Common myeloid progenitor, CD34-positive (primary cell): Measurements from ENCODE around the gene PPP1R13B.

ENCODE experiments used
- CTCF ChIA-PET: fragments of 350-600 bp; sonication (Branson Sonifier 250); formaldehyde crosslinking; loops from one replicate; lab custom pipeline; 2021; ENCODE audit warnings: antibody characterized with exemption; lab: Charles Lee
- POLR2A ChIA-PET: fragments of 350-600 bp; sonication (Branson Sonifier 250); formaldehyde crosslinking; loops from one replicate; lab custom pipeline; 2021; ENCODE audit warnings: antibody characterized with exemption; lab: Charles Lee
- DNase-seq, 3 donors: peaks; one replicate each; pipeline versions ENCODE4 v3.0.0 to v3.0.0-alpha.2; 2013
- H3K27ac ChIP-seq, 2 experiments: 1 replicate in 1 of 2; 2 replicates in 1 of 2; pipeline ENCODE4 v1.7.0; 2013; ENCODE audit warnings: inconsistent platforms in 2 of 2, low read length in 2 of 2, mild to moderate bottlenecking in 2 of 2, low read depth in 1 of 2, moderate library complexity in 1 of 2; ENCODE audit not compliant: severe bottlenecking in 2 of 2, insufficient read depth in 1 of 2, poor library complexity in 1 of 2
- H3K27me3 ChIP-seq, 5 experiments: replicated peaks in 2 of 5; 1 replicate in 3 of 5; 2 replicates in 2 of 5; pipeline versions ENCODE4 v1.6.1 to v1.7.0; 2013; ENCODE audit warnings: low read length in 4 of 5, mild to moderate bottlenecking in 2 of 5, moderate library complexity in 2 of 5, inconsistent platforms in 1 of 5; ENCODE audit not compliant: insufficient read depth in 5 of 5, control insufficient read depth in 4 of 5
- H3K36me3 ChIP-seq, 4 experiments: 1 replicate in 2 of 4; 2 replicates in 2 of 4; pipeline versions ENCODE4 v1.6.1 to v1.7.0; 2013; ENCODE audit warnings: low read length in 3 of 4, control low read depth in 1 of 4, mild to moderate bottlenecking in 1 of 4; ENCODE audit not compliant: control insufficient read depth in 4 of 4, insufficient read depth in 4 of 4
- H3K4me1 ChIP-seq, 4 experiments: 1 replicate in 3 of 4; 2 replicates in 1 of 4; pipeline versions ENCODE4 v1.6.1 to v1.7.1; 2013; ENCODE audit warnings: low read length in 3 of 4, mild to moderate bottlenecking in 3 of 4, control low read depth in 1 of 4, inconsistent platforms in 1 of 4, moderate library complexity in 1 of 4; ENCODE audit not compliant: control insufficient read depth in 4 of 4, insufficient read depth in 4 of 4; ENCODE audit errors: control extremely low read depth in 1 of 4
- H3K4me3 ChIP-seq, 7 experiments: 1 replicate in 4 of 7; 2 replicates in 3 of 7; pipeline versions ENCODE4 v1.5.1 to v1.7.0; 2013; ENCODE audit warnings: mild to moderate bottlenecking in 7 of 7, low read length in 6 of 7, moderate library complexity in 6 of 7, inconsistent platforms in 2 of 7, low read depth in 2 of 7, control low read depth in 1 of 7; ENCODE audit not compliant: insufficient read depth in 4 of 7, control insufficient read depth in 1 of 7; ENCODE audit errors: extremely low read depth in 1 of 7
- H3K9me3 ChIP-seq, 5 experiments: 1 replicate in 4 of 5; 2 replicates in 1 of 5; pipeline versions ENCODE4 v1.6.1 to v1.7.1; 2013; ENCODE audit warnings: low read length in 4 of 5, mild to moderate bottlenecking in 2 of 5, inconsistent platforms in 1 of 5, low read depth in 1 of 5, moderate library complexity in 1 of 5; ENCODE audit not compliant: control insufficient read depth in 4 of 5, insufficient read depth in 2 of 5; ENCODE audit errors: control extremely low read depth in 1 of 5
- WGBS: methylation state at CpG from one replicate; pipeline ENCODE4 v1.1.5; 2013; ENCODE audit not compliant: insufficient coverage; 5-methylcytosine and 5-hydroxymethylcytosine counted together

The PPP1R13B gene

GRCh38 chr14:103700753-103701490, 146.5 kb downstream of the PPP1R13B start:
- H3K4me1 ChIP-seq = peaks cover 0 to 61% (median 30%) of the 10 kb centered on the region in 4 experiments
- CTCF ChIA-PET = no interaction called here

GRCh38 chr14:103699901-103700752, 147.2 kb downstream of the PPP1R13B start:
- DNase-seq = no peak
- no peaks in the 10 kb centered on the region for H3K27me3 ChIP-seq
- ChIA-PET POLR2A (no interaction called here), CTCF (no interaction called here)
- no peaks in the 10 kb centered on the region for H3K9me3 ChIP-seq
- H3K27ac ChIP-seq = no peak overlapping the region
- H3K4me1 ChIP-seq = peaks cover 0 to 60% (median 27%) of the 10 kb centered on the region in 4 experiments
- 93% methylated on average over 22 of the region's 25 CpGs for WGBS
- H3K36me3 ChIP-seq = peaks cover 4 to 91% (median 34%) of the 10 kb centered on the region in 4 experiments
- H3K4me3 ChIP-seq = no peak overlapping the region

More at GRCh38 chr14:103700753-103701490, 146.5 kb downstream of the PPP1R13B start:
- H3K27me3 ChIP-seq = no peaks in the 10 kb centered on the region
- no peak overlapping the region for H3K4me3 ChIP-seq
- H3K27ac ChIP-seq = no peak overlapping the region
- H3K36me3 ChIP-seq = peaks cover 4 to 93% (median 35%) of the 10 kb centered on the region in 4 experiments
- WGBS = 87% methylated on average over 18 of the region's 21 CpGs
- DNase-seq = no peak
- no peaks in the 10 kb centered on the region for H3K9me3 ChIP-seq
- POLR2A ChIA-PET = no interaction called here

- Histone ChIP-seq H3K27me3 (no peaks in the 10 kb centered on the region), H3K4me3 (no peak overlapping the region), H3K9me3 (no peaks in the 10 kb centered on the region), H3K27ac (no peak overlapping the region), H3K4me1 (peaks cover 0 to 51% (median 20%) of the 10 kb centered on the region in 4 experiments), H3K36me3 (peaks cover 7 to 90% (median 39%) of the 10 kb centered on the region in 4 experiments)
- POLR2A ChIA-PET = no interaction called here
- DNase-seq = no peak
- CTCF ChIA-PET = no interaction called here
- WGBS = 89% methylated on average over 13 of the region's 17 CpGs
These were observed 148.1 kb downstream of the PPP1R13B start for GRCh38 chr14:103699261-103699661.

GRCh38 chr14:103698380-103699260, 148.8 kb downstream of the PPP1R13B start:
- Histone ChIP-seq H3K9me3 (no peaks in the 10 kb centered on the region), H3K36me3 (peaks cover 7 to 89% (median 42%) of the 10 kb centered on the region in 4 experiments), H3K4me3 (no peak overlapping the region), H3K27ac (no peak overlapping the region), H3K27me3 (no peaks in the 10 kb centered on the region), H3K4me1 (peaks cover 0 to 45% (median 17%) of the 10 kb centered on the region in 4 experiments)
- POLR2A ChIA-PET = no interaction called here
- CTCF ChIA-PET = no interaction called here
- no peak for DNase-seq
- 80% methylated on average over 31 of the region's 33 CpGs for WGBS

GRCh38 chr14:103697603-103698379, 149.6 kb downstream of the PPP1R13B start:
- H3K4me3 ChIP-seq = no peak overlapping the region
- DNase-seq = no peak
- ChIA-PET POLR2A (no interaction called here), CTCF (interaction anchor here (1.6 kb wide), 1 partner anchor 33 kb away, joined by 4 read pairs; no protein-coding TSS in a partner anchor)
- H3K27me3 ChIP-seq = no peaks in the 10 kb centered on the region
- no peak overlapping the region for H3K27ac ChIP-seq
- peaks cover 0 to 40% (median 16%) of the 10 kb centered on the region in 4 experiments for H3K4me1 ChIP-seq
- H3K36me3 ChIP-seq = peaks cover 7 to 89% (median 44%) of the 10 kb centered on the region in 4 experiments
- H3K9me3 ChIP-seq = no peaks in the 10 kb centered on the region
- 91% methylated on average over 10 of the region's 14 CpGs for WGBS

GRCh38 chr14:103697206-103697602, 150.2 kb downstream of the PPP1R13B start:
- Histone ChIP-seq H3K27me3 (no peaks in the 10 kb centered on the region), H3K36me3 (peaks cover 7 to 89% (median 42%) of the 10 kb centered on the region in 4 experiments), H3K9me3 (no peaks in the 10 kb centered on the region), H3K4me3 (peak overlapping the region in 2 of 7 experiments; percentile 62 to 67), H3K4me1 (peaks cover 0 to 40% (median 16%) of the 10 kb centered on the region in 4 experiments), H3K27ac (peak overlapping the region in 1 of 2 experiments; percentile 40)
- ChIA-PET POLR2A (no interaction called here), CTCF (interaction anchor here (1.6 kb wide), 1 partner anchor 33 kb away, joined by 4 read pairs; no protein-coding TSS in a partner anchor)
- no peak for DNase-seq
- 40% methylated on average over 2 of the region's 3 CpGs for WGBS
